SK-N-SH (cell line): ENCODE data around the gene SLC26A2. TPM values are rescaled to one million over a fixed set of nuclear protein-coding genes. Genes with fewer than 3 reads are reported as not detected.

Source experiments
- CTCF ChIA-PET: fragments of 300-600, 350-600 bp; formaldehyde crosslinking; extraction: SDS; loops from one replicate; lab custom pipeline; 2021; lab: Yijun Ruan, JAX
- POLR2A ChIA-PET: fragments of 350-600 bp; sonication (Branson Sonifier 250); formaldehyde crosslinking; extraction: SDS; loops from one replicate; lab custom pipeline; 2020; ENCODE audit warnings: antibody characterized with exemption, inconsistent platforms; lab: Yijun Ruan, JAX
- DNase-seq: peaks from one replicate; pipeline ENCODE4 v3.0.0; 2012
- H2AFZ ChIP-seq: fragments of 200-600 bp; sonication (generic); 2 replicates; pipeline ENCODE4 v1.8.1; 2016; ENCODE audit warnings: antibody characterized with exemption, mild to moderate bottlenecking, low read depth
- H3F3A ChIP-seq: fragments of 200-600 bp; sonication (generic); replicated peaks from 2 replicates; pipeline ENCODE3; 2016; ENCODE audit warnings: antibody characterized with exemption, mild to moderate bottlenecking; ENCODE audit not compliant: insufficient read depth
- H3K27ac ChIP-seq, 2 experiments: fragments of 200-500 bp in 1 of 2; fragments of 200-600 bp in 1 of 2; sonication (Bioruptor generic) in 1 of 2; sonication (generic), shearing (Covaris generic) in 1 of 2; 2 replicates each; pipeline versions ENCODE4 v1.5.1 to v1.6.1; 2014 to 2016; ENCODE audit warnings: low read depth in 2 of 2, inconsistent platforms in 1 of 2, low read length in 1 of 2, mild to moderate bottlenecking in 1 of 2, mixed read lengths in 1 of 2
- H3K27me3 ChIP-seq: fragments of 200-600 bp; sonication (generic), shearing (Covaris generic); 2 replicates; pipeline ENCODE4 v1.6.1; 2016; ENCODE audit warnings: mixed run types; ENCODE audit not compliant: insufficient read depth
- H3K36me3 ChIP-seq, 2 experiments: fragments of 200-500 bp in 1 of 2; fragments of 200-600 bp in 1 of 2; sonication (Bioruptor generic) in 1 of 2; sonication (generic) in 1 of 2; replicated peaks in 1 of 2; 2 replicates each; pipeline versions ENCODE3 to v1.5.1; 2014 to 2016; ENCODE audit warnings: low read length in 1 of 2, mild to moderate bottlenecking in 1 of 2; ENCODE audit not compliant: insufficient read depth in 2 of 2, control insufficient read depth in 1 of 2
- H3K4me1 ChIP-seq, 2 experiments: fragments of 200-500 bp in 1 of 2; fragments of 200-600 bp in 1 of 2; sonication (Bioruptor generic) in 1 of 2; sonication (generic), shearing (Covaris generic) in 1 of 2; 2 replicates each; pipeline versions ENCODE4 v1.5.1 to v1.6.1; 2014 to 2016; ENCODE audit warnings: low read depth in 1 of 2, low read length in 1 of 2, mixed run types in 1 of 2; ENCODE audit not compliant: insufficient read depth in 2 of 2, control insufficient read depth in 1 of 2
- H3K4me2 ChIP-seq: fragments of 200-600 bp; sonication (generic), shearing (Covaris generic); 2 replicates; pipeline ENCODE4 v1.6.1; 2017; ENCODE audit warnings: mixed run types
- H3K4me3 ChIP-seq, 2 experiments: fragments of 200-500 bp in 1 of 2; fragments of 200-600 bp in 1 of 2; sonication (Bioruptor generic) in 1 of 2; sonication (generic), shearing (Covaris generic) in 1 of 2; 2 replicates each; pipeline versions ENCODE4 v1.5.1 to v1.8.1; 2014 to 2016; ENCODE audit warnings: low read depth in 2 of 2, inconsistent platforms in 1 of 2, low read length in 1 of 2, mild to moderate bottlenecking in 1 of 2, mixed read lengths in 1 of 2, moderate library complexity in 1 of 2
- H3K79me2 ChIP-seq: fragments of 200-600 bp; sonication (generic); 2 replicates; pipeline ENCODE4 v1.8.1; 2017; ENCODE audit warnings: mild to moderate bottlenecking; ENCODE audit not compliant: insufficient read depth
- H3K9ac ChIP-seq: fragments of 200-600 bp; sonication (generic); 2 replicates; pipeline ENCODE4 v1.6.1; 2017; ENCODE audit warnings: mixed run types
- H3K9me2 ChIP-seq: fragments of 200-600 bp; sonication (generic); 2 replicates; pipeline ENCODE4 v1.6.1; 2017; ENCODE audit warnings: mixed run types
- H3K9me3 ChIP-seq: fragments of 200-600 bp; sonication (generic); 2 replicates; pipeline ENCODE4 v1.6.1; 2017; ENCODE audit warnings: mixed run types, mild to moderate bottlenecking, moderate library complexity
- H4K20me1 ChIP-seq: fragments of 200-600 bp; sonication (generic); 2 replicates; pipeline ENCODE4 v1.6.1; 2017; ENCODE audit warnings: mild to moderate bottlenecking, mixed run types; ENCODE audit not compliant: insufficient read depth
- CTCF ChIP-seq: fragments of 200-600 bp; sonication (generic); IDR thresholded peaks from 2 replicates; pipeline ENCODE4 v1.6.1; 2017; ENCODE audit warnings: antibody characterized with exemption, mild to moderate bottlenecking, moderate library complexity
- ELF1 ChIP-seq: IDR thresholded peaks from 2 replicates; pipeline ENCODE4 v1.4.0; 2012
- EP300 ChIP-seq, 2 experiments: IDR thresholded peaks; 2 replicates each; pipeline versions ENCODE4 v1.4.0 to v1.6.1; 2012; ENCODE audit warnings: borderline replicate concordance in 1 of 2, low read depth in 1 of 2, low read length in 1 of 2
- EZH2phosphoT487 ChIP-seq: fragments of 200-600 bp; sonication (generic); IDR thresholded peaks from 2 replicates; pipeline ENCODE4 v1.6.1; 2017; ENCODE audit warnings: low read depth, mixed run types, mild to moderate bottlenecking, antibody characterized with exemption, moderate library complexity, borderline replicate concordance
- FOXJ3 ChIP-seq: sonication (generic); formaldehyde crosslinking; IDR thresholded peaks from 2 replicates; pipeline ENCODE4 v1.5.1; 2020; ENCODE audit warnings: mild to moderate bottlenecking, missing genetic modification reagents
- FOXM1 ChIP-seq: IDR thresholded peaks from 2 replicates; pipeline ENCODE4 v1.4.0; 2012; ENCODE audit warnings: low read depth, mild to moderate bottlenecking
- GABPA ChIP-seq: IDR thresholded peaks from 2 replicates; pipeline ENCODE4 v1.4.0; 2012; ENCODE audit warnings: low read depth, mild to moderate bottlenecking
- GATA2 ChIP-seq: sonication (generic); formaldehyde crosslinking; IDR thresholded peaks from 2 replicates; pipeline ENCODE4 v1.5.0; 2020; ENCODE audit warnings: mild to moderate bottlenecking, missing genetic modification reagents
- IRF3 ChIP-seq: fragments of 150-350 bp; IDR thresholded peaks from 2 replicates; pipeline ENCODE4 v1.6.1; 2016; ENCODE audit warnings: mild to moderate bottlenecking, low read depth, low read length
- MAX ChIP-seq: IDR thresholded peaks from 2 replicates; pipeline ENCODE4 v1.4.0; 2012; ENCODE audit warnings: low read depth
- NRF1 ChIP-seq: IDR thresholded peaks from 2 replicates; pipeline ENCODE4 v1.6.1; 2012; ENCODE audit warnings: low read depth, mild to moderate bottlenecking, low read length
- PBX3 ChIP-seq: IDR thresholded peaks from 2 replicates; pipeline ENCODE4; 2012
- RCOR1 ChIP-seq: fragments of 150-350 bp; IDR thresholded peaks from 2 replicates; pipeline ENCODE4 v1.6.1; 2017; ENCODE audit warnings: antibody characterized with exemption, low read length
- REST ChIP-seq: IDR thresholded peaks from 2 replicates; pipeline ENCODE4 v1.6.1; 2012; ENCODE audit warnings: mild to moderate bottlenecking, low read depth, low read length, moderate library complexity
- RFX5 ChIP-seq: IDR thresholded peaks from 2 replicates; pipeline ENCODE4 v1.6.1; 2012; ENCODE audit warnings: mild to moderate bottlenecking, improper control_type of control experiment, low read length
- SMC3 ChIP-seq: IDR thresholded peaks from 2 replicates; pipeline ENCODE4 v1.6.1; 2012; ENCODE audit warnings: low read depth, low read length, improper control_type of control experiment
- TAF1 ChIP-seq: IDR thresholded peaks from 2 replicates; pipeline ENCODE4 v1.6.1; 2012; ENCODE audit warnings: low read depth, mild to moderate bottlenecking, low read length, moderate library complexity, borderline replicate concordance
- TCF12 ChIP-seq: IDR thresholded peaks from 2 replicates; pipeline ENCODE4 v1.4.0; 2012
- TEAD4 ChIP-seq: IDR thresholded peaks from 2 replicates; pipeline ENCODE4 v1.4.0; 2012; ENCODE audit warnings: mild to moderate bottlenecking, borderline replicate concordance; ENCODE audit not compliant: insufficient read depth
- USF1 ChIP-seq: IDR thresholded peaks from 2 replicates; pipeline ENCODE4 v1.4.0; 2012; ENCODE audit warnings: low read depth, borderline replicate concordance
- USF2 ChIP-seq: fragments of 150-350 bp; IDR thresholded peaks from 2 replicates; pipeline ENCODE4 v1.6.1; 2017; ENCODE audit warnings: antibody characterized with exemption, low read length, low read depth, borderline replicate concordance
- YY1 ChIP-seq: IDR thresholded peaks from 2 replicates; pipeline ENCODE4 v1.4.0; 2012; ENCODE audit warnings: low read depth, mild to moderate bottlenecking
- WGBS: methylation state at CpG from one replicate; pipeline ENCODE4 v1.1.6; 2017; ENCODE audit warnings: low lambda C conversion rate; 5-methylcytosine and 5-hydroxymethylcytosine counted together
- polyA plus RNA-seq, 3 experiments: library from polyadenylated mRNA; depleted of rRNA; stranded (reverse); fragments of >200 nt; gene quantifications; 2 replicates each; pipeline ENCODE4 v1.2.3, GENCODE V29; 2012

SLC26A2 gene
- polyA plus RNA-seq, 1 of the 3 experiments (the other 2 are of a cell fraction) = 1.3 TPM

- no peak for DNase-seq
- Histone ChIP-seq H3K4me3 (no peak overlapping the region), H3K79me2 (peaks cover 42% of the 10 kb centered on the region), H3K4me2 (peak overlapping the region; percentile 22; the same call in 1 of the 2 replicates), H3K27ac (peak overlapping the region; percentile 14 to 85; a peak in 3 of 4 replicates), H4K20me1 (0 out of 2 replicates have a peak, but pooled peaks cover 3% of the 10 kb centered on the region), H3K9me3 (peaks cover 13% of the 10 kb centered on the region; the same call in 1 of the 2 replicates), H3K9ac (peak overlapping the region; percentile 1; the same call in 1 of the 2 replicates), H2AFZ (no peak overlapping the region), H3K9me2 (no peaks in the 10 kb centered on the region), H3K36me3 (peaks cover 69 to 76% of the 10 kb centered on the region in 2 experiments), H3K27me3 (no peaks in the 10 kb centered on the region), H3K4me1 (peaks cover 0 to 38% of the 10 kb centered on the region in 2 experiments; a peak in 3 of 4 replicates), H3F3A (peaks cover 58% of the 10 kb centered on the region)
- ChIA-PET CTCF (interaction anchor here (0.6 to 1.7 kb wide), 3 partner anchors 10 to 220 kb away, joined by 3 to 6 read pairs (median 4); no protein-coding TSS in a partner anchor), POLR2A (no interaction called here)
- 48% methylated on average over 6 of the region's 6 CpGs for WGBS
- no peak for TF ChIP-seq EZH2phosphoT487
- no peak; the same call in 1 of the 2 replicates for TF ChIP-seq ELF1
- no peak for TF ChIP-seq IRF3
- no peak for TF ChIP-seq YY1
- TF ChIP-seq FOXM1 = no peak
- no peak for TF ChIP-seq GATA2 (CRISPR knock-in tag)
- TF ChIP-seq MAX = no peak
- no peak for TF ChIP-seq SMC3
- no peak for TF ChIP-seq RFX5
- TF ChIP-seq RCOR1 = no peak
- no peak for TF ChIP-seq GABPA
- 0 out of 2 replicates have a peak, but pooled peaks have one; percentile 41 for TF ChIP-seq TEAD4
- TF ChIP-seq CTCF = no peak
- TF ChIP-seq USF1 = no peak
- no peak for TF ChIP-seq REST
- TF ChIP-seq NRF1 = no peak
- TF ChIP-seq PBX3 = peak; percentile 82
- no peak for TF ChIP-seq FOXJ3 (CRISPR knock-in tag)
- TF ChIP-seq TCF12 = peak; percentile 82
- no peak for TF ChIP-seq TAF1
- peak in 1 of 2 experiments; percentile 67; a peak in 1 of 4 replicates for TF ChIP-seq EP300 (IDR thresholded peaks at IDR 0.05; ENCODE audit: borderline replicate concordance in 1 of 2, low read depth in 1 of 2, low read length in 1 of 2)
- no peak for TF ChIP-seq USF2
Measured at GRCh38 chr5:150017226-150018005, 56.9 kb downstream of the SLC26A2 start.
